SU-DHL-6 (cell line): ENCODE results near the gene NAXE.
"Not testable (repeated sequence)": the region's sequence is repeated elsewhere in the genome, so short reads cannot be mapped to it uniquely, and the experiment has no call there.

Source experiments
- H2AFZ ChIP-seq: fragments of 200-600 bp; sonication (generic); 2 replicates; pipeline ENCODE4 v1.6.1; 2014; ENCODE audit warnings: low read depth, mild to moderate bottlenecking, moderate library complexity, mixed read lengths, antibody characterized with exemption, low read length; ENCODE audit not compliant: severe bottlenecking
- H3F3A ChIP-seq: fragments of 200-600 bp; shearing (Covaris generic); 2 replicates; pipeline ENCODE4 v1.6.0; 2016; ENCODE audit warnings: antibody characterized with exemption, mild to moderate bottlenecking; ENCODE audit not compliant: insufficient read depth
- H3K27ac ChIP-seq: fragments of 200-600 bp; sonication (generic); 2 replicates; pipeline ENCODE4 v1.5.1; 2016; ENCODE audit warnings: low read depth, mild to moderate bottlenecking, low read length, moderate library complexity, mixed read lengths
- H3K27me3 ChIP-seq: fragments of 200-600 bp; sonication (generic), shearing (Covaris generic); 2 replicates; pipeline ENCODE4 v1.6.0; 2014; ENCODE audit warnings: mild to moderate bottlenecking, low read length
- H3K36me3 ChIP-seq: fragments of 200-600 bp; sonication (generic); 2 replicates; pipeline ENCODE4 v1.6.1; 2014; ENCODE audit warnings: mild to moderate bottlenecking, low read length, mixed read lengths
- H3K4me2 ChIP-seq: fragments of 300-600, 200-600 bp; shearing (Covaris generic), sonication (generic); 2 replicates; pipeline ENCODE4 v1.6.0; 2014; ENCODE audit warnings: low read length, low read depth, mild to moderate bottlenecking; ENCODE audit not compliant: poor library complexity, severe bottlenecking
- H3K4me3 ChIP-seq: fragments of 200-600 bp; sonication (generic); 2 replicates; pipeline ENCODE4 v1.5.1; 2014; ENCODE audit warnings: antibody characterized with exemption, low read length, mild to moderate bottlenecking, mixed read lengths; ENCODE audit not compliant: insufficient read depth, poor library complexity, severe bottlenecking
- H3K79me2 ChIP-seq: fragments of 200-600 bp; sonication (generic); 2 replicates; pipeline ENCODE4 v1.6.1; 2014; ENCODE audit warnings: mild to moderate bottlenecking, low read length, moderate library complexity; ENCODE audit not compliant: insufficient read depth
- H3K9ac ChIP-seq: fragments of 200-600 bp; sonication (generic); 2 replicates; pipeline ENCODE4 v1.7.0; 2014; ENCODE audit warnings: mild to moderate bottlenecking, low read length
- H3K9me2 ChIP-seq: fragments of 200-600 bp; sonication (generic); replicated peaks from 2 replicates; pipeline ENCODE4 v1.6.1; 2014; ENCODE audit warnings: low read length; ENCODE audit not compliant: insufficient read depth
- H3K9me3 ChIP-seq: fragments of 200-600 bp; sonication (generic); 2 replicates; pipeline ENCODE4 v1.6.1; 2014; ENCODE audit warnings: low read length, mixed read lengths; ENCODE audit not compliant: insufficient read depth
- H4K20me1 ChIP-seq: fragments of 200-600 bp; sonication (generic); 2 replicates; pipeline ENCODE4 v1.6.1; 2014; ENCODE audit warnings: low read depth, mild to moderate bottlenecking, antibody characterized with exemption, low read length, moderate library complexity, mixed read lengths
- CTCF ChIP-seq: fragments of 200-600 bp; sonication (generic); IDR thresholded peaks from one replicate; pipeline ENCODE4 v1.5.1; 2017; ENCODE audit warnings: antibody characterized with exemption, mild to moderate bottlenecking, low read length, moderate library complexity; ENCODE audit not compliant: insufficient read depth, poor library complexity, severe bottlenecking
- EZH2phosphoT487 ChIP-seq: fragments of 200-600 bp; sonication (generic), shearing (Covaris generic); conservative IDR thresholded peaks from 2 replicates; pipeline ENCODE4 v1.6.1; 2018; ENCODE audit warnings: mild to moderate bottlenecking, antibody characterized with exemption, low read length, moderate library complexity, mixed read lengths

Gene NAXE

DNA sequence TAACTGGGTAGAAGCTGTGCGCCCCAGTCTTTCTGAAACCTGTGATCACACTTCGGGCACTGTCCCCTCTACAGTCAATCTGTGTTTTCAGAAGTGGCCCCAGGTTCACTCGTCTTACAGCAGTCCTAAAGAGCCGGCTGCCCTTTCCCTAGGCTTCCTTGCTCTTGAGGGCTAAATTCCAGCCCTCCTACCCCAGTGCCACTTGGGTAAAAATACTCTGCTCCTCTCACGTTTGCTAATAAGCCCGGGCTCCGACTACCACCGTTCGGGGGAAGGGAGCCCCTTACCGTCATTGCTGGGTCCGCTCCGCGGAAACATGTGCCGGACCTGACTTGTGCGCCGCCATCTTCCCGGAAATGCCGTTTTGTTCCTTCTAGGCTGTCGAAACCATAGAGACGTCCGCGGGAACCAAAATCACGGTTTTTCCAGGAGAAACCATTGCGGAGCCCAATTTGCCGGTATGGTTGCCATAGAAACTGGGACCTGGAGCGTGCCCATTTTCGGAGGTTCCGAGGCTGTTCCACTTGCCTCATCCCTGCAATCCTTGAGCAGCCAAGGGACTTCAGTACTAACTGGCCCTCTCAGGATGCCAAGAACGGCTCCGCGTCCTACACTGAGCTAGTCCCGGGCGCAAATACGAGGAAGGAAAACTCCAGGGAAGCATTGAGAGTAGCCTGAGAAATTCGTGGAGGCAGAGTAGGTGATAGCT lies 9.7 kb downstream of the NAXE start, which contains the start of gene GPATCH4:
GPATCH4 (minus strand) TSS at position 358 of the 709 bp plus-strand sequence.
- TF ChIP-seq CTCF (no peak), EZH2phosphoT487 (no peak)
- H3K27ac ChIP-seq, result peak within 1 kb of the TSS; percentile 73

DNA sequence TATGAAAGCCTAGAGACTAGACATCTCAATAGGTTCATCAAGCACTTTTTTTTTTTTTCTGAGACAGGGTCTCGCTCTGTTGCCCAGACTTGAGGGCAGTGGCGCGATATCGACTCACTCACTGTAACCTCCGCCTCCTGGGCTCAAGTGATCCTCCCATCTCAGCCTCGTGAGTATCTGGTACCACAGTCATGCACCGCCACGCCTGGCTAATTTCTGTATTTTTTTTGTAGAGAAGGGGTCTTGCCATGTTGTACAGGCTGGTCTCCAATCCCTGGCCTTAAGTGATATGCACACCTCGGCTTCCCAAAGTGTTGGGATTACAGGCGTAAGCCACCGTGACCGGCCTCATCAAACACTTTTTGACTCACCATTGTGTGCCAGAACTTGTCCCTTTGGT lies 10.3 kb downstream of the NAXE start:
- Histone ChIP-seq H3K9me2 (no peaks in the 10 kb centered on the region), H3K4me2 (peak overlapping the region; percentile 79), H3K36me3 (no peaks in the 10 kb centered on the region), H2AFZ (peak overlapping the region; percentile 94), H3K4me3 (peak overlapping the region; percentile 56), H3K9me3 (no peaks in the 10 kb centered on the region), H3K27ac (peak overlapping the region; percentile 73), H4K20me1 (no peaks in the 10 kb centered on the region), H3K9ac (peak overlapping the region; percentile 79), H3K27me3 (no peaks in the 10 kb centered on the region), H3K79me2 (peaks cover 32% of the 10 kb centered on the region), H3F3A (peaks cover 27% of the 10 kb centered on the region)
- TF ChIP-seq EZH2phosphoT487 (no peak), CTCF (no peak)

More for the DNA sequence above, 9.7 kb downstream of the NAXE start, which contains the start of gene GPATCH4:
- peaks cover 32% of the 10 kb centered on the region for H3K79me2 ChIP-seq
- H3K9me3 ChIP-seq, result no peaks in the 10 kb centered on the region
- peak within 1 kb of the TSS; percentile 56 for H3K4me3 ChIP-seq
- H3K27me3 ChIP-seq, result no peaks in the 10 kb centered on the region
- peaks cover 27% of the 10 kb centered on the region for H3F3A ChIP-seq
- H4K20me1 ChIP-seq, result no peaks in the 10 kb centered on the region
- peak within 1 kb of the TSS; percentile 79 for H3K4me2 ChIP-seq
- H3K9me2 ChIP-seq, result no peaks in the 10 kb centered on the region
- peak within 1 kb of the TSS; percentile 94 for H2AFZ ChIP-seq
- H3K36me3 ChIP-seq, result no peaks in the 10 kb centered on the region
- H3K9ac ChIP-seq, result peak within 1 kb of the TSS; percentile 79

DNA sequence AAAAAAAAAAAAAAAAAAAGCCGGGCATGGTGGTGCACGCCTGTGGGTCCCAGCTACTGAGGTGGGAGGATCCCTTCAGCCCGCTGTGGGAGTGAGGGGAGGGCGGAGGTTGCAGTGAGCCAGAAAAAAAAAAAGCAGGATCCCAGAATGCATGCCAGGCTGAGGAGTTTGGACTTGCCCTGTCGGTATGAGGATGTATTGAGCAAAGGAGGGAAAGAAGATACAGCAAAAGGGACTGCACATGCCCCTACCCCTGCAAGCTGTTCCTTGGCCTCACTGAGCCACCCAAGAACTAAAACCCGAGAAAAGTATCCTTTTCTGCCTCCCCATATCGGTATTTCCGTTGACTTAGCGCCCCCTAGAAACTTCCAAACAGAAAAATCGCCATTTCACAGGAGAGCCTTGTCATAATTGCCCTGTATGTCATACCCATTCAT lies 11.0 kb downstream of the NAXE start:
- H3K4me3 ChIP-seq, result no peak overlapping the region

GRCh38 chr1:156607344-156607743 lies 15.8 kb downstream of the NAXE start:
- not testable (repeated sequence) for H2AFZ ChIP-seq, H3K27me3 ChIP-seq, H3K27ac ChIP-seq, H3K79me2 ChIP-seq, H3F3A ChIP-seq, H3K9me3 ChIP-seq, H3K4me3 ChIP-seq, H3K9me2 ChIP-seq, H3K36me3 ChIP-seq, H3K9ac ChIP-seq, H4K20me1 ChIP-seq
- peak overlapping the region; percentile 3 for H3K4me2 ChIP-seq

More for the DNA sequence above, 11.0 kb downstream of the NAXE start:
- no peaks in the 10 kb centered on the region for H3K9me2 ChIP-seq
- H3K27ac ChIP-seq, result no peak overlapping the region
- no peak overlapping the region for H2AFZ ChIP-seq
- H3F3A ChIP-seq, result peaks cover 27% of the 10 kb centered on the region
- H3K9ac ChIP-seq, result no peak overlapping the region
- peak overlapping the region; percentile 79 for H3K4me2 ChIP-seq
- H3K9me3 ChIP-seq, result no peaks in the 10 kb centered on the region
- peaks cover 32% of the 10 kb centered on the region for H3K79me2 ChIP-seq
- H3K36me3 ChIP-seq, result no peaks in the 10 kb centered on the region
- TF ChIP-seq CTCF (peak; percentile 46), EZH2phosphoT487 (no peak)
- H3K27me3 ChIP-seq, result no peaks in the 10 kb centered on the region
- H4K20me1 ChIP-seq, result no peaks in the 10 kb centered on the region
